SKM-1 treated with dmso at 0.1 percent for 144 hours (cell line): ENCODE measurements around the gene MSH3.
A peak's percentile ranks its signal among the peaks of the same experiment; 100 is the strongest.
"Not testable (repeated sequence)": the region's sequence is repeated elsewhere in the genome, so short reads cannot be mapped to it uniquely, and the experiment has no call there.

ENCODE experiments used
- DNase-seq: peaks from one replicate; lab custom pipeline; 2025; ENCODE audit not compliant: unreplicated experiment; lab: John Stamatoyannopoulos, UW

The MSH3 gene

DNA sequence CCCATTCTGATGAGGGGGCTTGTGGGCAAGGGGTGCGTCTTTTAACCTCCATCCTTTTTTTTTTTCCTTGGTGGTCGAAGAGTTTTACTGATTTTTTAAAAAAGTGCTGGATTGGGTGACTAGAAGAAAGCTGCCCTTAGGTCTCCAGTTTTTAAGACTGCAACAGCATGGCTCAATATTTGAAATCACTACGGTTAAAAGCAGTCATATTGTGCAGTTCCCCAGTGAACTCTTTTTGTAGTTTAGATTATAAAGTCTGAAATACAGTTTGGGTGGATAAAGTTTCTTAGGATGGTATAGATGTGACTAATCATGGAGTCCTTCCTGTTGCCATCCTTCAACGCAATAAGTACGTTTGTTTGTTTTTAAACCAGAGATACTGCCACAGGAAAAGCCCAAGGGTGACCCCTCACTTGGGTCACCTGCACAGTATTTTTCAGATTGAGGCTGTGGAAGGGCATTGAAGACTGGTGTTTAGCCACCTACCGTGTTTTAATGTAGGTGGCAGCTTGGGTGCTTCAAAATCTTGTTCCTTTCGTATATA lies 851 bp downstream of the MSH3 start:
- DNase-seq = no peak

DNA sequence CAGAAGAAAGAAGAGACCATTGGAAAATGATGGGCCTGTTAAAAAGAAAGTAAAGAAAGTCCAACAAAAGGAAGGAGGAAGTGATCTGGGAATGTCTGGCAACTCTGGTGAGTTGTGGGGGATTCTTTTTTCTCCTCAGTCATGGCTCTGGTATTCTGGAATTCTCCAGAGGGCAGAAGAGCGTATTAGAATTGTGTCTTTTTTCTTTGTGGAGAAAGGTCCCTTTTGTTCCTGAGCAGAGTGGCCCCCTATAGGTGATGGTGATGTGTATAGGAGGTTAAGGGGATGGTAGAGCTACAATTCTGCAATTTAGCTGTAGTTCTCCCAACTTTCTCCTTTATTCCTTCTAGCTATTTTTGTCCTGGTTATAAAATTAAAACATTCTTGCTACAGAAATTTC lies 2.0 kb downstream of the MSH3 start:
- DNase-seq = no peak

DNA sequence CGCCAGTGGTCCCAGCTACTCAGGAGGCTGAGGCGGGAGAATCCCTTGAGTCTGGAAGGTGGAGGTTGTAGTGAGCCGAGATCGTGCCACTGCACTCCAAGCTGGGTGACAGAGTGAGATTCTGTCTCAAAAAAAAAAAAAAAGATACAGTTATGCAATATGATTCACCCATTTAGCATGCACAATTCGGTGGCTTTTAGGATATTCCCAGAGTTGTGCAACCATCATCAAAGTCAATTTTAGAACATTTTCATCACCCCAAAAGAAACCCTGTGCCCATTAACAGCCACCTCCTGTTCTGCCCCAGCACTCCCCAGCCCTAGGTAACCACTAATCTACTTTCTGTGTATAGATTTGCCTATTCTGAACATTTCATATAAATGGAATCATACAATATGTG lies 4.7 kb downstream of the MSH3 start:
- no peak for DNase-seq

- DNase-seq = not testable (repeated sequence)
Observed at GRCh38 chr5:80660661-80661060, 6.2 kb downstream of the MSH3 start.

GRCh38 chr5:80662108-80662507 lies 7.7 kb downstream of the MSH3 start:
- DNase-seq = no peak

- no peak for DNase-seq
Observed at GRCh38 chr5:80665057-80665456, 10.6 kb downstream of the MSH3 start.

DNA sequence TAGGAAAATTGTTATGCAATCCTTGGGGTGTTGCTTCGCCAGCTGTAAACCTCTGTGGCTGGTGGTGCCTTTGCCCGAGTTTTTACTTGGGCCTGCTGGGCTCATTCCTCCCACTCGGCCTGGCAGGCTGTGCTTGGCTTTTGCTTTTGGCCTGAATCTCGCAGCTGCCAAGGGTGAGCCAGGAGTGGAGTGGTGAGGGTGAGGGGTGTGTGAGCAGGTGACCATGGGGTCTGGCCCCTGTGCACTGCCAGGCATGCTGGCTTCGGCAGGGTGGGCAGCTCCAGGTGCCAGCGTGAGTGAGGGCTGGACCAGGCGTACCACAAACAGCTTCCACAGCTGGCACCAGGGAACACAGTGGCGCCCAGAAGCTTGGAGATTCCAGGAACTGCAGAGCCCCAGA lies 12.9 kb downstream of the MSH3 start:
- DNase-seq = no peak

DNA sequence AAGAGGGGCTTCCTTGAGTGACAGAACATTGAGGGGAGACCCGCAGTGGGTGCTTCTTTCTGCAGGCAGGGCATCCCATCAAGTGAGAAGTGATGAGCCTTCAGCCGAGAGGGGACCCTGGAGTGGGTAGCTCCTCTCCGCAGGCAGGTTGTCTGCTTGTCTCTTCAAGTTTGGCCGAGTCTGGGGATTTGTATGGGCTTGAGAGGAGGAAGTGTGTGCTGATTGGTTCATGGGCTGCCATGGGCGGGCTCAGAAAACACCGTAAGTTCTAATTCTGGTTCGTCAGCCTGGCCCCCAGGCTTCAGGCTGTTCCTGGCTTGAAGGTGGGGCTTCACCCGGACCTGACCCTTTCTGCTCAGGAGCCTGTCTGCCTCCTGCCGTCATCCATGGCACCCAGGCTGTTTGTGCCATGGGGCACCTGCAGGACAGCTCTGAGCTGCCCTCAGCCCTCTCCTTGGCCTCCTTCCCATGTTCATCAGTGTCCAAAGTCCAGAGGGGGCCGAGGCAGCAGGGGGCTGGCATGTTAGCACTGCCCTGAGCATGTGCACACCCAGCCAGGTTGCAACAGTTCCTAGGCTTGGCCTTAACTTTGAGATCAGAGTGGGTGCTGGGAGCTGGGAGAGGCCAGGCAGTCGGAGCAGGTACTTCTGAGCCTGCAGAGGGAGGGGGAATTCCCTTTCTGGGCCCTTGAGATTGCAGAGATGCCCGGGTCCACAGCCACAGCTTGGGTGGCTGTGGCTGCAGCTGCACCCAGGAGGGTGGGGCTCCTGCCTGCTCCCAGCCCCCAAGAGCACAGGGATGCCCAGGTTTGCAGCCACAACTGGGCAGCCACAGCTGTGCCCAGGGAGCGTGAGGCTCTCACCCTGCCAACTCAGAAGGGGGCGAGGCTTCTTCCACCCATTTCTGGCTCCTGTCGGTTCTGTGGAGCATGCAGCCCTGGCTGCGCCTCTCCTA lies 13.8 kb downstream of the MSH3 start:
- no peak for DNase-seq

DNA sequence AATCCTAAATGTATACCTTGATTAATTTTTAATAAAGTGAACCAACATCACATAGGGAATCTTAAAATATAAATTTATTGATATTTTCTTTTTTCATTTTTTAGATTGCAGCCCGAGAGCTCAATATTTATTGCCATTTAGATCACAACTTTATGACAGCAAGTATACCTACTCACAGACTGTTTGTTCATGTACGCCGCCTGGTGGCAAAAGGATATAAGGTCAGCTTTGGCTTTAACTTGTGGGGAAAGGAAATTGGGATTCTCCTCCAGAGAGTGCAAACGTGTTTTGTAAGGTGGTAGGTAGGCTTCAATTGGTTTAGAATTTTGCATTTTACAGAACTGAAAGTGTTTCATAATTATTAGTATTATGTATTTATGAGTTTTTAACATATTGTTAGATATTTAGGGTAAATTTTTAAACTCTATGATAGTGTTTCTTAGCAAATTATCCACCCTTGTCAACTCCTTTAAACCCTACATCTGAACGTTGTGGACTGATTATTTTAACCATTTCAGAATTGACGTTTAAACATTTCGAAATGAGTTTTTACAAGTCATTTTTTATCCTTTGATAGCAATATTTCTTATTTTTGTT lies 17.8 kb downstream of the MSH3 start:
- DNase-seq = peak; percentile 73

DNA sequence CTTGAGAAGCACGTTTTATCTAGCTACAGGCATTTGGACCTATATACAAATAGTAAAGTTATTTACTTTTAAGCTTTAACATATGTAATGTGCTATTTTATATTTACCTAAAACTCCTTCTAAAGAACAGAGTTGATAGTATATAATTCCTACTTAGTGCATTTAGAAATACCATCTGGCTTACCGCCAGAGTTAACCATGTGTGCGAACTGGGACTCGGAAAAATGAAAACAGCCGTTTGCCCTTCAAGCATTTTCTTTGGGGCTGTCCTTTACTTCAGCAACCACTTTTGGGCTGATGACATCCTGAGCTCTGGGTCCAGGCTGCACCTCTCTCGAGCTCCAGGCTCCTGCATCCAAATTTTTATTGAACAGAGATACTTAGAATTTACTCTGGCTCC lies 22.3 kb downstream of the MSH3 start:
- no peak for DNase-seq

GRCh38 chr5:80686757-80687156 lies 32.3 kb downstream of the MSH3 start:
- DNase-seq = no peak

GRCh38 chr5:80688648-80689420 lies 34.4 kb downstream of the MSH3 start:
- no peak for DNase-seq

DNA sequence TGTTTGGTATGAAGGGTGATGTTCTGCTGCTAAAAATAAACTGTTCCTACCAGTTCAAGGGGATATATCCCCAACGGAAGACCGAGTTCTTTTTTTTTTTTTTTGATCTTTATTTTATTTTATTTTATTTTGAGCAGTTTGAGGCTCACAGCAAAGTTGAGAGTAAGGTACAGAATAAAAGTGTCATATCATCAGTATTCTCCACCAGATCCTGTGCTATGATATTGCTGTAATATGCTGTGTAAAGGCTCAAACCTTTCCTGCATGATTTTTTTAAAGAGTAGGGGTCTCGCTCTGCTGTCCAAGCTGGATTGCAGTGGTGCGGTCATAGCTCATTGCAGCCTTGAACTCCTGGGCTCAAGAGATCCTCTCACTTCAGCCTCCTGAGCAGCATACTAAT lies 35.2 kb downstream of the MSH3 start:
- no peak for DNase-seq

- DNase-seq = no peak
Observed at GRCh38 chr5:80695666-80696065, 41.2 kb downstream of the MSH3 start.

GRCh38 chr5:80696450-80696849 lies 42.0 kb downstream of the MSH3 start:
- no peak for DNase-seq

DNA sequence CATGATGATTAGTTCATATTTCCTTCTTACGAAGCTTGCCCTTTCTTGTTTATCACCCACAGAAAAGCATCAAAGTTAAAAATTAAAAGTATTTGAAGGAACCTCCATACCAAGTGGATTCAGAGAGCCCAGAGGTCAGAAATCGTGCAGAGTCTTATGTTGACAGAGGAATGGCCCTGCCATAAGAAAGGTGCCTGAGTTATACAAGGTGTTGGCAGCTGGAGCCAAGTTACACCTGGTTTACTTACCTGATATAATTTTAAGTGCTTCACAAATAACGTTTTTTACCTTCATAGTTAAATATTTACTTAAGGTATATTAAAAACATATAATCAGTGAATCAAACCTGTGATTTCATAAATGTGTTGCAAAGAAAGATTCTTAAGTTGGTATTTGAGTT lies 42.6 kb downstream of the MSH3 start:
- no peak for DNase-seq

DNA sequence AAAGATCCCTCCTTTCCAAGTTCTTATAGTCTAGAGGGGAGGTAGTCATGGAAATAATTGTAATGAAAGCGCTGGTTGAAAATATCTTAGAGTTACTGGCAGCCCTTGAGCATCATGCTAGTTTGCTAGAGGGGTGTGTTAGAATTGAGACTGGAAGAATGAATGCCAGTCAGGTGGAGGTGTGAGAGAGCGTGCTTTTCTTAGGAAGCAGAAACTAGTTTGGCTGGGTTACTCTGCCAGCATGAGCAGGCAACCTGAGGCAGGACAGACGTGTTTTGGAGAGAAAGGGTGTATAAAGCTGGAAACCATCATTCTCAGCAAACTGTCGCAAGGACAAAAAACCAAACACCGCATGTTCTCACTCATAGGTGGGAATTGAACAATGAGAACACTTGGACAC lies 43.9 kb downstream of the MSH3 start:
- no peak for DNase-seq

- DNase-seq = no peak
Observed at GRCh38 chr5:80701597-80701996, 47.1 kb downstream of the MSH3 start.

DNA sequence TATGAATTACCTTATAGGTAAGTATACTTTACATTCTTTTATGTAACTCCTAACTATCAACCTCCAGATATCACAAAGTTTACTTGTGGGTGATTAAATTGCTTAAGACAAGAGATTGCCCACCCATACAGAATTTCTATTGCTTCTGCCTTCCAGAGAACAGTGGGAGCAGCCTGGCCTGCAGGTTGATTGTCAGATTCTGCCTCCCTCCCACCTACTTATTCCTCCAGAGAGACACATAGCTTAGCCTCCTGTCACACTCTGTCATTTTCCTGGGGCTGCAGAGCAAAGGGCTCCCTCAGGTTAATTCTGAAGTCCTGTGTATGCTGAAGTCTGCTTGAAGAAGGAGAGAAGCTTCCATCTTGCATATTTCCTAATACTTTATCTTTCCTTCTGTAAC lies 48.8 kb downstream of the MSH3 start:
- DNase-seq = no peak

DNA sequence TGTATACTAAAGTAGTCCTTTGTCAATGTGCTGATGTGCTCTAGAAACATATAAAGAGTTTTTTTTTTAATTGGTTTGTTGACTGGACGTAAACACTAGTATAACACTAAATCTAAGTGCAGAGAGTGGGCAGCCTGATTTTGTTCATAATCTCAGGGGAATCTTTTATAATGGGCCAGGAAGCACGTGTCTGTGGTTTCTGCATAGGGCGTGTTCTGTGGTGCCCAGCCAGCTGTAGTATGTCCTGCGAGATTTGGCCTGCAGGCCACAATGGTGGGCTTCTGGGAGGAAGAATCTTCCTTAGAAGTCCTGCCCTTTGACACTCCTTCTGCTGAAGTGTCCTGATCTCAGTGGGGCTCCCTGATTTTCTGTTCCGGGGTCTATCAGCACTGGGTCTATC lies 49.3 kb downstream of the MSH3 start:
- no peak for DNase-seq

DNA sequence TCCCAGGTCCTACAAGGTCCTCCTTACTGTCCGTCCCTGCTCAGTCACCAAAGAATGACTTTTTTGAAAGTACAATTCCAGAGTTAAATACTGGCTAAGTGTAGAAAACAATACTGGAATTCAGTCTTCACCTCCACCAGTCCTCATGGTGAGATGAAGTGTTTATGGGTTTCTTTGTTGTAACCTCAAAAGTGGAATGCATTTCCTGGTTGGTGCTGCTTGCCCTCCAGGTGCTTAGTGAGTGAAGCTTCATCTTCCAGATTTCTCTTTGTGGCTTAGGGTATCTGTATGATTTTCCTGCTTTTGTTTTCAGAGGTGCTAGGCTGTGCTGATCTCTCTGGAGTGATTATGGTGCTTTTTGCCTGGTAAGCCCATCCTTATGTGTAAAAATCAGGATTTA lies 49.8 kb downstream of the MSH3 start:
- no peak for DNase-seq
